Measurements from ENCODE around the gene FAM47E.
"Not testable (repeated sequence)": the region's sequence is repeated elsewhere in the genome, so short reads cannot be mapped to it uniquely, and the experiment has no call there.

Gene FAM47E

DNA sequence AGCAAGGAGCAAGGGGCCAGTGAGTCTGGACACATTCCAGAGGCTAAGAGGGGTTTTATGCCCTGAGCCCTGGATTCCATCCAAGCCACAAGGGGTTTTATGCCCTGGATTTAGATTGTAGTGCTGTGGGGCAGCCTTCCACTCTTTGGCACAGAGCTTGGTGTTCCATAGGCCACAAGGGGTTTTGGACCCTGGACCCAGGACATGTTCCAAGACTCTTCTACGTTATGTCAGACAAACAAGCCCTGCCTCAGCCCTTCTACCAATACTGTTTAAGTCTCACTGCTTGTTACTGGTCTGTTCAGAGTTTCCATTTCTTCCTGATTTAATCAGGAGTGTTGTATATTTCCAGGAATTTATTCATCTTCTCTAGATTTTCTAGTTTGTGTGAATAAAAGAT, 25.1 kb upstream of the FAM47E start:
- no peak for DNase-seq

DNA sequence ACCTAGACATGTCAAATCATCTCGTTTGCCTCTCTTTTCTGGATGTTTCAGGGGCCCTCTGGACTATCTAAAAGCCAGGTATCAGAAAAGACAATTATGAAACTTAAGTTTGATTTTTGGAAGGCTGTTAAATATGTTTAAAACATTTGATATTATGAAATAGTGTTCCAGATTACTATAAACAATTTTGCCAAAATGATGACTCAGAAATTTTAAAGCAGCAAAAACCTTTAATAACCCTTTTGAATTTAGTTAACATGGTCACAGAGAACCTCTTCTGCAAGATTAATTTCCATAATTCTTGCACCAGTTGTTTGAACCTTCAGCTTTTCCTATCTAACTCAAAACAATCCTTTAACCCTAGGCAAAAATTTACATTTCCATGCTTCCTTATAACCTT, 18.8 kb upstream of the FAM47E start:
- no peak for DNase-seq

DNA sequence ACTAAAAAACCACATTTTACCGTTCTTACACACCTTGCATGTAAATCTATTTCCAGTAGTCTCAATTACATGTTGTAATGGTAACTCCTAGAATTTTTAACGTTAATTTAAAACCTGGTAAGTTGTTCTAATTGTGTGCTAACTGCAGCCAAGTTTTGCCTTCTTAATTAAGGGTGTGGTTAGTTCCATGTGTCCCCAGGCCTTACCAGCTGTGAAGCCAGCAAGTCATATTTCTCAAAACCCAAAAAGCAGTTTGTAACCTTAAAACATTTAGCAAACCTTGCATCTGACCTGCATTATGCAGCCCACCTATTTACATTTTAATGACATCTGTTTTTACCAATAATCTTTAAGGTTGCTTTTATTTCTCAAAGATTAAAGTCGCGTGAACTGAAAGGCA, 18.4 kb upstream of the FAM47E start:
- DNase-seq = no peak

DNA sequence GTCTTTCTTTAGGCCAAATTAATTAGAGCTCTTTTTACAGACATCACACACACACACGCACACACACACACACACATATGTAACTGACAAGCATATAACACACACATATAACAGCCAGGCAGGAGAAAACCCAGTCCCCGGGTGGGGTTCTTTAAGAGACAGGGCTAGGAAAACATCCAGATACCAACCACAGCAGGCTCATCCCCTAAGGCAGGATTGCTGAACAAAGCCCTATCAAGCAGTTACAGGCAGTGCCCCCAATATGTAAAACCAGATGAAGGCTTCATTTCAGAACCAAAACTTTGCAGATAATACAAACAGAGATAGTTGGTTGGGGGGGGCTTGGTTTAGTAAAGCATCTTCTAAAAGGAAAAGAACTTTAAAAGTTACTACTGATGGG, 18.0 kb upstream of the FAM47E start:
- DNase-seq = no peak

DNA sequence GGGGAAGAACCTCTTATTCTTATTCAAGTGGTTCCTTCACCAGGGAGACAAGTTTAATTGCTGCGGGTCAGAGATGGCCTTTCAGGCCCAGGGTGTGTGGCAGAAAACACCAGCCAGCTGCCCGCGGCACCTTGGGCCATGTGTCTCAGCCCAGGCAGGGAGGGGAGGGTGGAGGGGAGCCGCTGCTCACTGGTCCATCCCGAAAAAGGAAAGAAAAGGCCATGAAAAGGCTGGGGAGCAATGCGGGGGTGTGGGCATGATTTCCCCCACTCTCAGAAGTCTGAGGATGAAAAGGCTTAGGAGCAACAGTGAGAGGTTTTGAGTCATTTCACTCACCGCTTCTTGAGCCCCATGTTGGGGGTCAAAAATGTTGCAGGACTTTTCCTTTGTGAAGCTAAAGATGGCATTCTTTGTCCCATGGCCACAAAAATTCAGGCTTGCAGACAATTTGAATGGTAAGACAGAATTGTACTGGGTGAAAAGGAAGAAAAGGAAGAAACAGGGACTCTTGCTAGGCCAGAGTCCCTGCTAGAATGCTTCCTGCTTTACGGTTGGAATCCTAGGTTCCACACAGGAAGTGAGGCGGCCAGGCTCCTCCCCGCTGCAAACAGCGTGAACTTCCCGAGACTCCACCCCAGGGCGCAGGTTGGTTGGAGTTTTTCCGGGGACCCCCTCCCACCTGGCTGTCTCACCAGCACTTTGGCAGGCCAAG, 17.4 kb upstream of the FAM47E start:
- DNase-seq = no peak

DNA sequence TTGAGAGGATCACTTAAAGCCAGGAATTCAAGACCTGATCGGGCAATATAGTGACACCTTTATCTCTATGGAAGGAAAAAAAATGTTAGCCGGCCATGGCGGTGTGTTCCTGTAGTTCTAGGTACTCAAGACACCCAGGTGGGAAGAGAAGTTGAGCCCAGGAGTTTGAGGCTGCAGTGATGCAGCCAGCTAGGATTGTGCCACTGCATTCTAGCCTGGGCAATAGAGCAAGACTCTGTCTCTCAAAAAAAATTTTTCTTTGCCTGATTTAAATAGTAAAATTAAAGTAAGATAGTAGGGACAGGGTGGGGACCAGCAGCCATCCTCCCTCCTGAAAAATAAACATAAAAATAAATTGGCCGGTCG, 16.9 kb upstream of the FAM47E start:
- no peak for DNase-seq

DNA sequence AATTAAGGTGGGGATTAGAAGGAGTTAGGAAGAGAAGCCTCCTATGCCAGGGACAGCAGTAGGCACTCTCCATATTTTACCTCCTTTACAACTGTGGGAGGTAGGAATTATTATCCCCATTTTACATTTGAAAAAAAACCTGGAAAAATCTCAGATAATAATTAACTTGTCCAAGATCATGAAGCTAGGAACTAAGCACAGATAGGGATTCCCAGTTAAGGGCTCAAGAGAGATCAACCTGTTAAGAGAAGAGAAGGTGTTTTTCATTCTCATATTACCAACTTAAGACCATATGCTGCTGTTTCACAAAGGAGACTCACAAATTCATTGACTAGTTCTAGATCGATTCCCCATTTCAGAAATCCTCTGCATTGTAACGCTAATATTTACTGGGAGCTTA, 16.1 kb upstream of the FAM47E start:
- DNase-seq = no peak

DNA sequence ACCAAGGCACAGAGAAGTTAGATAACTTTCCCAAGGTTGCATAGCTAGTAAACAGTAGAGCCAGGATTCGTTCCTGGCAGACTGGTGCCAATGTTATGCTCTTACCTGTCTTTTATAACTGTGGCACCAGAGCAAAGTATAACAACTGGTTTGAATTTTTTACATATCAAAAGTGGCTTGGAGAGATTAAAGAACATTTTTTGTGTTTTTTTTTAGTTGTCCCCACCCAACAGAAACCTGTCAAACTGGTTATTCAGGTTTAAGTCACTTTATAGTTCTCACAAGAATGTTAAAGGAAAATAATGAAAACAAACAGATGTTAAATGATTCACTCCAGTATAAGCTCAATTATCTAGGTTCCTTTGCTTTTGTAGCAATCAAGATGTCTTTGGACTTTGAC, 15.6 kb upstream of the FAM47E start:
- no peak for DNase-seq

DNA sequence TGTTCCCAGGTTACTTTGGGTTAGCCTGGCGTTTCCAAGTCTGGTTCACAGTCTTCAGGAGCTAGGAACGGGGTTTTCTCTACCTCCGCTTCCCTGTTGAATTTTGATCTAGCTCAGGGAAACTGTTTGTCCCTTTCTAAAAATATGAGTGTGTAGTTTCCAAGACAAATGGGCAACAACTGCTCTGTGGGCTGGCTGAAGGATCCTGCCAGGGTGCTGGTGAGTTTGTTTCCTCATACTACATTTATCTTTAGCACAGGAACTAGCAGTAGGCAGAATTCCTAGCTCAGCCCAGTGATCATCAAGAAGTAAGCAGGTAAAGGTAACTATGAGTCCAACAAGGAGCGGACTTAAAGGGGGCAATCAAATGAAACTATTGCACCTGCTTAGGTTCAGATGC, 13.3 kb upstream of the FAM47E start:
- no peak for DNase-seq

DNA sequence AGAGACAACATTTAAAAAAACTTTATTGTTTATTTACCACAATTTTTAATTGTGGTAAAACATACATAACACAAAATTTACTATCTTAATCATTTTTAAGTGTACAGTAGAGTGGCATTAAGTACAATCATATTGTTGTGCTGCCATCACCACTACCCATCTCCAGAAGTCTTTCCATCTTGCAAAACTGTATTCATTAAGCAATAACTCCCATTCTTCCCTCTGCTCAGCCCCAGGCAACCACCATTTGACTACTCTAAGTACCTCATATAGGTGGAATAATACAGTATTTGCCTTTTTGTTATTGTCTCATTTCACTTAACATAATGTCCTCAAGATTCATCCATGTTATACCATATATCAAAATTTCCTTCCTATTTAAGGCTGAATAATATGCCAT, 12.8 kb upstream of the FAM47E start:
- no peak for DNase-seq

DNA sequence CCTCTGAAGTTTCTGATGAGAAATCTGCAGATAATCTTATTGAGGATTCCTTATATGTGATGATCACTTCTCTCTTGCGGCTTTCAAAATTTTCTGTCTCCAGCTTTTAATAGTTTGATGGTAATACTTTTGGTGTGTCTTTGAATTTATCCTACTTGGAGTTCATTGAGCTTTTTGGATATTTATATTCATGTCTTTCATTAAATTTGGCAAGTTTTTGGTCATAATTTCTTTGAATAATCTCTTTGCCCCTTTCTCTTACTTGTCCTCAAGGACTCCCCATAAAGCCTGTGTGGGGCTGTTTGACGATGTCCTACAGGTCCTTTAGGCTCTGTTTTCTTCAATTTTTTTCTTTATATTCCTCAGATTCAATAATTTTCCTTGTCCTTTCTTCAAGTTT, 11.3 kb upstream of the FAM47E start:
- no peak for DNase-seq

DNA sequence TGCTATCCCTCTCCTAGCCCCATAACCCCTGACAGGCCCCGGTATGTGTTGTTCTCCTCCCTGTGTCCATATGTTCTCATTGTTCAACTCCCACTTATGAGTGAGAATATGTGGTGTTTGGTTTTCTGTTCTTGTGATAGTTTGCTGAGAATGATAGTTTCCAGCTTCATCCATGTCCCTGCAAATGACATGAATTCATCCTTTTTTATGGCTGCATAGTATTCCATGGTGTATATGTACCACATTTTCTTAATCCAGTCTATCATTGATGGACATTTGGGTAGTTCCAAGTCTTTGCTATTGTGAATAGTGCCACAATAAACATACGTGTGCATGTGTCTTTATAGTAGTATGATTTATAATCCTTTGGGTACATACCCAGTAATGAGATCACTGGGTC, 7.6 kb upstream of the FAM47E start:
- not testable (repeated sequence) for DNase-seq

DNA sequence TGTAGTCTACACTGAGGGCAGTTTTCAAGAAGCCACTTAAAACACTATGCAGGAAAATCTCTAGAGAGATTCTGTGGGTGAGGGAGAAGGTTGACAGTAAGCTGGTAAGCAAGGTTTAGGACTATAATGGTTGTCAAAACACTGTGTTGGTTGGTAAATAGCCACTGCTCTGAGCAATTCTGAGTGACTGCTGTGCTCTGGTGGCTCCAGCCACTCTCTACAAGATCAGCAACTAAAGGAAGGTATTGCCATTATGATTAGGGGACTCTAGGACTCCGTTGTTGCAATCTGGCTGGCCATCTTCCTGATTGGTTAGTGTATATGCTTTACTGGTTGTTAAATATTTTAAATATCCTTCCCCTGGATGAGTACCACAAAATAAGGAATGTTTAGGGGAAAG, 5.5 kb upstream of the FAM47E start:
- no peak for DNase-seq

DNA sequence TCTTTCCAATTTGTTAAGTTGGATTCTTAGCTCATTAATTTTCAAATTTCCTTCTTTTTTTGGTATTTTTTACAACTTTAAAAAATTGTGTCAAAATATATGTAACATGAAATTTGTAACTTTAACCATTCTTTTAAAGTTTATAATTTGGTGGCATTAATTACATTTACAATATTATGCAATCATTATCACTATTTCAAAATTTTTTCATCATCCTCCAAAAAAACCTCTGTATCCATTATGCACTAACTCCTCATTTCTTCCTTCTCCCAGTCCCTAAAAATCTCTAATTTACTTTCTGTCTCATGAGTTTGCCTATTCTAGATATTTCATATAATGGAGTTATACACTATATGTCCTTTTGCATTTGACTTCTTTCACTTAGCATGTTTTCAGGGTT, 4.7 kb upstream of the FAM47E start:
- DNase-seq = no peak

DNA sequence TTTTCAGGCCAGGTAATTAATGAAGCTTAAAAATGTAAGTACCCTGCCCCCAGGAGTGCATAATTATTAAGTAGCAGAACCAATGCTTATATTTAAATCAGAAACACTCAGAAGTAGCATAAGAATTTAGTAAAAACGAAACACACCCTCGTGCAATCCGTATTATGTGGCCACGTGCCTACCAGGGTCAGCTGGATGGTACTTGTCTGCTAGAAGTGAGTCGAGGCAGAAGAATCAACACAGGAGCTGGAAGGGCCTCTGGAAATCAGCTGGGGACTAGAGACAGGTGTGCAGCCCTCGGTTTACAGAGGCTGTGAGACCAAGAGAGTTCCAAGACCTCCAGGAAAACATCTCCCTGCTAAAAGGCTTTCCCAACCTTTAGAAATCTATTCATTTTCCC, 559 bp upstream of the FAM47E start:
- DNase-seq = no peak

DNA sequence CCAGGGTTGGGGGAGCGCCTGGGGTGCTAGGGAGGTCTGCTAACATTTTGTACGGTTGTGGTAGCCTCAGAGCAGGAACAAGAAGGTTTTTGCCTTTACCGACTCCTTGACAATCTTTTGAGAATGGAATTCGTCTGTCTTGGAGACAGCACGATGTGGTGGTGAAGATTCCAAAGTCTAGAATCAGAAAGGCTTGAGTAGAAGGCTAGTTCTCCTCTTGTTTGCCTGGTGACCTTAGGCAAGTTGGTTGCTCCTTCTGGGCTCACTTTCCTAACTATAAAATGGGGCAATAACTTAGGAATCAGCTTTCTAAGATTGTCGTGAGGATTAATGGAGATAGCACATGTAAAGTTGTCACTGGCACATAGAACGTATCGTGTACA, 741 bp downstream of the FAM47E start:
- no peak for DNase-seq

DNA sequence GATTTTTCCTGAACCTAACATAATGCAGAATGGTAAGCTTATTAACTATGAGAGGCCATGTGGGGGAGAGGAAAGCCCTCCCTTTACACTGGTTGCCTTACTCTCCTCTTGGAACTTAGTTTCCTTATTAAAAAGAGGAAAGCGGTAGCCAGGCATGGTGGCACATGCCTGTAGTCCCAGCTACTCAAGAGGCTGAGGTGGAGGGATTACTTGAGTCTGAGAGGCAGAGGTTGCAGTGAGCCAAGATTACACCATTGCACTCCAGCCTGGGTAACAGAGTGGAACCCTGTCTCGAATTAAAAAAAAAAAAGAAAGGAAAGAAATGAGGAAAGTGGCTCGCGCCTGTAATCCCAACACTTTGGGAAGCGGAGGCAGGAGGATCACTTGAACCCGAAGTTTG, 2.0 kb downstream of the FAM47E start:
- no peak for DNase-seq

DNA sequence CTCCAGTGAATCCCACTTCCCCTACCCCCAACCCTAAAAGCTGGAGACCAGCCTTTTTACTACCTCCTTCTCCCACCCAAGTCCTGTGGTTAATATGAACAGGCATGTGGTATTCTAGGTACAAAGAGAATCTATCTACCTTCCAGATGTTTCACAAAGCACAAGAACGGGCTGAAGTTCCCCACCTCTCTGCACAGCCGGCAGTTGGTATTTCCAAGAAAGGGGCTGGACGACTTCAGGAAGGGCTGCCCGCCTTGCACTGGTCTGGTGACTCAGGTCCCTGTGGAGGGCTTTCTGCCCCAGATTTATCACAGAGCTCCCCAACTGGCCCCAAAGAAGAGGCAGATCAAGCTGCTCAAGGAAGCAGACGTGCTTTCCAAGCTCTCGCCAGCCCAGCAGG, 4.5 kb downstream of the FAM47E start:
- no peak for DNase-seq

DNA sequence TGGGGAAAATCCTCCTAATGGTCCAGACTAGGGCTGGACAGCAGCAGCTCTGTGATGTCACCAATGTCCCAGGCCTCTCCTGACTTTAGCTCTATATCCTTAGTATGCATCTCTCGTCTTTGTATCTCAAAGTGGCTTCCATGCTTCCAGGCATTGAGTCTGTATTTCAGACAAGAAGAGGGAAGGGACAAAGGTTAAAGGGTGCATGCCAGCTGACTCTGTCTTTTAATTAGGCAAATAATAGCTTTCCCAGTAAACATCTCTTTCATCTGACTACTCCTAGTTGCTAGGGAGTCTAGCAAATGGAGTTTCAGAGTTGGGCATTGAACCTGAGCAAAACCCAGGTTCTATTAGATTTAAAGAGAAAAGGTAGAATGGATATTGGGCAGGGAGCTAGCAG, 5.4 kb downstream of the FAM47E start:
- no peak for DNase-seq

DNA sequence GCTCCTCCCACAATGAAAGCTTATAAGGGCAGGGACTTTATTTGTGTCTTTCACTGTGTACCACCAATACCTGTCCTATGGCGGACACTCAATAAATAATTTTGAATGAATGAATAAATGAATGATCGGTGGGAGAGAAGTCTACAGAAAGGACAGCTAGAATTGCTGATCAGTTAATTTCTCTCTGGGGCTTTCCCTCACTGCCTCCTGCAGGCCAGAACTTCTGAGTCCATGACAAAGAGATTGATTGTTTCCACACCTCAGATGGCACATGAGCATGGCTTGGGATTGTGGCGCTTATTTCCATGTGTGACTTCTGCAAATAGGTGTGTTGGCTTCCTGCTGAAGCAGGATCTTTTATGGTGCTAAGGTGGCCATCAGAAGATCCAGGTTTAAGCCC, 6.3 kb downstream of the FAM47E start:
- no peak for DNase-seq

DNA sequence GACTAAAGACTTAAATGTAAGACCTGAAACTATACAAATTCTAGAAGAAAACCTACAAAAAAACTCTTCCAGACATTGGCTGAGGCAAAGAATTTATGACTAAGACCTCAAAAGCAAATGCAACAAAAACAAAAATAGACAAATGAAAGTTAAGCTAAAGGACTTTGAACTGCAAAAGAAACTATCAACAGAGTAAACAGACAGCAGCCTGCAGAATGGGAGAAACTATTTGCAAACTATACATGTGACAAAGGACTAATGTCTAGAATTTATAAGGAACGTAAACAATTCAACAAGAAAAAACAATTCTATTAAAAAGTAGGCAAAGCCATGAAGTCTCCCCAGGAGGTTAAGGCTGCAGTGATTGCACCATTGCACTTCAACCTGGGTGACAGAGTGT, 9.1 kb downstream of the FAM47E start:
- DNase-seq = no peak

DNA sequence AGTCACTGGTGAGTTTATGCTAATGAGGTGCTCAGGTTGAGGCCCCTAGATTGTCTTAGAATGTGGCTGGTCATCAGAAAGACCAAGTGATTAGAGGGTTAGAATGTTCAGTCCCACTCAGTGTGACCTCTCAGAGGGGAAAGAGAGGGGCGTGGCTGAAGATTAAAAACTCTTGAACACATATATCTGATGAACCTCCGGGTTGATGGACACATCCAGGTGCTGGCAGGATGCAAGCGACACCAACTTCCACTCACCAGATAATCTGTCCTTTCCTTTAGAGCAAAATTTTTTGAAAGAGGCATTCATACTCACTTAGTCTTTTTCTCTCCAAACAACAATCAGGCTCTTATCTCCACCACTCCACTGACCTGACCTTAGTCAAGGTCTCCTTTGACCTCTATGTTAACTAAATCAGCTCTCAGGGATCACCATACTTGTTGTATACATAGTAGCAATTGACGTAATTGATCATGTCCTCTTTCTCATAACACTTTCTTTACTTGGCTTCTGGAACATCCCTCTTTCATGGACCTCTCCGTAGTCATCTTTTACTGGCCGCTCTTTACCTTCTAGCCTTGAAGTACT, 14.2 kb downstream of the FAM47E start:
- no peak for DNase-seq

DNA sequence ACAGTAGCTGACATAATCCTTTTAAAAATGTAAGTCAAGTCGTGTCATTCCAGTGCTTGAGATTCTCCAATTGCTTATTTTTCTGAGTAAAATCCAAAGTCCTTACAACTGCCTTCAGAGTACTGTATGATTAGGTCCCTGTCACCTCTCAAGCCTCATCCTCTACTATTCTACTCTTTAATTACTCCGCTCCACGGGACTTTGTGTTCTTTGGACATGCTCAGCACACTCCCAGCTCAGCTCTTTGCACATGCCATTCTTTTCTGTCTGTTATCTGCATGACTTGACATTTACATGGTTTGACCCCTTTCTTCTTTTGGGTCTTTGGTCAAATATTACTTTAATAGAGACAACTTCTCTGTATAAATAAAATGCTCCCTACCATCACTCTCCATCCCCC, 15.1 kb downstream of the FAM47E start:
- DNase-seq = no peak

DNA sequence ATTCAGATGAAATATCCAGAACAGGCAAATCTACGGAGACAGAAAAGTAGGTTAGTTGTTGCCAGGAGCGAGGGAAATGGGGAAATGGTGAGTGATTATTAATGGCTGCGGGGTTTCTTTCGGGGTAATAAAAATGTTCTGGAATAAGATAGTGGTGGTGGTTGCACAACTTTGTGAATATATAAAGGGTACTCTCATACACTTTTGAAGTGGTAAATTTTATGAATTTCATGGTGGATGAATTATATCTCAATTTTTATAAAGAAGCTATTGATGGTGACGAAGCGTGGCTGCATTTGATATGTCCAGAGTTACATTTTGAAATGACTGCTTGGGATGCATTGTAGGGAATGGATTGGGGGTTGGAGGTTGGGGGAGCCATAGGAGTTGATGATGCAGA, 16.3 kb downstream of the FAM47E start:
- no peak for DNase-seq
